ENCODE measurements around the gene ANKS6.
A peak's percentile ranks its signal among the peaks of the same experiment; 100 is the strongest.

Gene ANKS6

DNA sequence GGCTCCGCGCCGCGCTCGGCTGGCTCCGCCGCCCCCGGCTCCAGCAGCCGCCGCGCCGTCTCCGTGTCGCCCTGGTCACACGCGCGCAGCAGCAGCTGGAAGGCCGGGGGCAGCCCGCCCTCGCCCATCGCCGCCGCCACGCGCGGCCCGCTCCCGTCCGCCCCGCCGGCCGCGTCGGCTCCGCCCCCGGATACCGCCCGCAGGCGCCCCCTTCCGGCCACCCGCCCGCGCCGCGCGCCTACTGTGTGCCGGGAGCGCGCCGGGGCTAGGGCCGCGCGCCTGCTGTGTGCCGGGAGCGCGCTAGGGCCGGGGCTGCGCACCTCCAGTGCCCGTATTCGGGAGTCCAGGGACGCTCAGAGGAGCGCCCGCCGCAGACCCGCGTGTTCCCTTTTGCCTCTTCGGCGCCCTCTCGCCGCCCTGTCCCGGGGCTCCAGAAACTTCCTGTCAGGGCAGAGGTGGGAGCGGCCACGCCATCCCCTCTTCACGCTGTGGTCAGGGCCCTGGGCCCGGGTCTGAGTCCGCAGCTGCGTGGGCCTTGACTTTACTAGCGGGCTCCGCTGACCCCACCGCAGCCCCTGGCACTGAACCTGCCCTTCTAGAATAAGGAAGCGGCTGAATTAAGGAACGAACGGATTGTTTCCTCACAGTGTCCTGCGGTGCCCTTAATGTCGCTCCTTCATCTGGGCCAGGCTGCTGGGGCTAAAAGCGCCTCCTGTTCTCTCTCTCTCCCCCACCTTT is at the start of gene ANKS6:
ANKS6 (minus strand) TSS at position 192 of the 738 bp plus-strand sequence; CDS start at position 128, 64 bp downstream.
- H3K4me3 ChIP-seq (ENCODE audit: low read depth, low read length): peak within 1 kb of the TSS; percentile 70
- TF ChIP-seq, protein P1, sequence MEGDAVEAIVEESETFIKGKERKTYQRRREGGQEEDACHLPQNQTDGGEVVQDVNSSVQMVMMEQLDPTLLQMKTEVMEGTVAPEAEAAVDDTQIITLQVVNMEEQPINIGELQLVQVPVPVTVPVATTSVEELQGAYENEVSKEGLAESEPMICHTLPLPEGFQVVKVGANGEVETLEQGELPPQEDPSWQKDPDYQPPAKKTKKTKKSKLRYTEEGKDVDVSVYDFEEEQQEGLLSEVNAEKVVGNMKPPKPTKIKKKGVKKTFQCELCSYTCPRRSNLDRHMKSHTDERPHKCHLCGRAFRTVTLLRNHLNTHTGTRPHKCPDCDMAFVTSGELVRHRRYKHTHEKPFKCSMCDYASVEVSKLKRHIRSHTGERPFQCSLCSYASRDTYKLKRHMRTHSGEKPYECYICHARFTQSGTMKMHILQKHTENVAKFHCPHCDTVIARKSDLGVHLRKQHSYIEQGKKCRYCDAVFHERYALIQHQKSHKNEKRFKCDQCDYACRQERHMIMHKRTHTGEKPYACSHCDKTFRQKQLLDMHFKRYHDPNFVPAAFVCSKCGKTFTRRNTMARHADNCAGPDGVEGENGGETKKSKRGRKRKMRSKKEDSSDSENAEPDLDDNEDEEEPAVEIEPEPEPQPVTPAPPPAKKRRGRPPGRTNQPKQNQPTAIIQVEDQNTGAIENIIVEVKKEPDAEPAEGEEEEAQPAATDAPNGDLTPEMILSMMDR (IDR thresholded peaks at IDR 0.05; ENCODE audit: low read depth, low read length): no peak

DNA sequence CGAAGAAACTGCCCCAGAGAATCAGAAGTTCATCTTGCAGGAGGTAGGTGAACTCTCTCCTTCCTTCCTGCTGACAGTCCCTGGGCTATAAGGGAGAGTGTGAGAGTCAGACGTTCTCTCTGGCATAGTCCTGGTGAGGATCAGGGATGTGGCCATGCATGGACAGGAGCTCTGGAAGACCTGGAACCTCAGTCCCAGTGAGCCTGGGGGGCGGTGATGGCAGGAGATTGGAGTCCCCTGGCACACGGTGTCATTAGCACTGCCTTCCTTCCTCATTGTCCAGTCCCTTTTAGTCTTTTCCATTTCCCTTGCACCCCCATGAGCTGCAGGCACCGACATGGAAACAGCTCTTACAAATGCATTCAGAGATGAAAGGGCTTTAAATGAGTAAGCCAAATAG is 49.7 kb upstream of the ANKS6 start:
- no peak overlapping the region for H3K4me3 ChIP-seq (ENCODE audit: low read depth, low read length)
- TF ChIP-seq, protein P1 (IDR thresholded peaks at IDR 0.05; ENCODE audit: low read depth, low read length): no peak

DNA sequence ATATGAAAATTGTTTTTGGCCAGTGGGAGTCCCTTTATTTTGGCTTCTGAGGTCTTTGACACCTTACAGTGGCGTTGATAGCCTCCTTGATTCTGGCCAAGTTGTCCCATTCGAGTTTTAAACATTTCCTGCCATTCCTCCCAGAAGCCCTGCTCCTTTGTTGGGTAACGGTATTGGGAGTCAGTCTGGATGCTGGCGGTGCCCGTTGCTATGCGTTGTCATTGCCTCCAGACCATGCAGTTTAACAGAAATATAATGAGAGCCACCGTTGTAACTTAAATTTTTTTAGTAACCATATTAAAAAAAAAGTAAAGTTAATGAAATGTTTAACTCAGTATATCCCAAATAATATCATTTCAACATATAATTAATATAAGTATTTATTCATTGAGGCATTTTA is 46.2 kb upstream of the ANKS6 start:
- TF ChIP-seq, protein P1 (IDR thresholded peaks at IDR 0.05; ENCODE audit: low read depth, low read length): no peak
- H3K4me3 ChIP-seq (ENCODE audit: low read depth, low read length): no peak overlapping the region

DNA sequence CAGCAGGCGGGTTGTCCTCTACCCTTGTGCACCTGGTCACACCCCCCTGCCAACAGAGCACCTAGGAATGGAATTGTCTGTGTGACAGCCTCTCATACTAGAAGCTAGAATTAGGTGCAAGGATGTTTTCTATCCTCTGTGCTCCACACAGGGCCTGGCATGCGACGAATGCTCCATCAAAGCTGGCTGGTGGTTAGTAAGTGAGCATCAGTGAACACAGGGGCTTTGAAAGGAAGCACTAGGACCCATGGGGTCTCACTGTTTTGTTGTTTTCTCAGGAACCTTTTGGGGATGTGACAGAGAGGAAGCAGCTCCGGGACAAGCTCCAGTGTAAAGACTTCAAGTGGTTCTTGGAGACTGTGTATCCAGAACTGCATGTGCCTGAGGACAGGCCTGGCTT is 43.4 kb upstream of the ANKS6 start:
- TF ChIP-seq, protein P1 (IDR thresholded peaks at IDR 0.05; ENCODE audit: low read depth, low read length): no peak
- no peak overlapping the region for H3K4me3 ChIP-seq (ENCODE audit: low read depth, low read length)

DNA sequence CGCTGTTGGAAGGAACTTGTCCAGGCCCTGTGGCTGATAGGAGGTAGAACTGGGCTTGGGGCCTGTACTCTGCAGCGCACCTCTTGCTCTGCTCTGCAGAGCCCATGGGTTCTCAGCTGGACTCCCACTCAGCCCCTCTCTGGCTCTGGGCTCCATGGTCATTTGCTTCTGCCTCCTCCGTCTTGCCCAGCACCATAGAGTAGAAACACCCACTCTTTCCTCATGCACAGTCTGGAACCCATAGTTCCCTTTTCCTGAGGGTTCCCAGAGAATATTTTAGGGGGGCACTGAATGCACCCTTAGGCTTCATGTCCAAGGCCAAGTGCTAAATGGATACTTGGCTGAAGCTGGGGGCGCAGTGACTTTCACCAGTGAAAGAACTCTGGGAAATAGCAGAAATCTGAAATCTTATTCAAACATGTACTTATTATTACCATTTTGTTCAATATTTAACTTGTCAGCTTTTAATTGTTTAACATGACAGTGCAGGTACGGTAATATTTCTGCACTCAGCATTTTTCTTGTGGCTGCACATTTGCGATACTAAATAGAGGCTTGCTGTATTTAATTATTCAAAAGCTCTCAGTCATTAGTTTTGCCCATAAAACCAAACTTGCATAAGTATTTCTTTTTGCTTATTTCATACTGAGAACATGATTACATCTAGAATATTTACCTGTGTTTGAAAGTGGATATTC is 42.7 kb upstream of the ANKS6 start:
- TF ChIP-seq, protein P1 (IDR thresholded peaks at IDR 0.05; ENCODE audit: low read depth, low read length): no peak
- no peak overlapping the region for H3K4me3 ChIP-seq (ENCODE audit: low read depth, low read length)

DNA sequence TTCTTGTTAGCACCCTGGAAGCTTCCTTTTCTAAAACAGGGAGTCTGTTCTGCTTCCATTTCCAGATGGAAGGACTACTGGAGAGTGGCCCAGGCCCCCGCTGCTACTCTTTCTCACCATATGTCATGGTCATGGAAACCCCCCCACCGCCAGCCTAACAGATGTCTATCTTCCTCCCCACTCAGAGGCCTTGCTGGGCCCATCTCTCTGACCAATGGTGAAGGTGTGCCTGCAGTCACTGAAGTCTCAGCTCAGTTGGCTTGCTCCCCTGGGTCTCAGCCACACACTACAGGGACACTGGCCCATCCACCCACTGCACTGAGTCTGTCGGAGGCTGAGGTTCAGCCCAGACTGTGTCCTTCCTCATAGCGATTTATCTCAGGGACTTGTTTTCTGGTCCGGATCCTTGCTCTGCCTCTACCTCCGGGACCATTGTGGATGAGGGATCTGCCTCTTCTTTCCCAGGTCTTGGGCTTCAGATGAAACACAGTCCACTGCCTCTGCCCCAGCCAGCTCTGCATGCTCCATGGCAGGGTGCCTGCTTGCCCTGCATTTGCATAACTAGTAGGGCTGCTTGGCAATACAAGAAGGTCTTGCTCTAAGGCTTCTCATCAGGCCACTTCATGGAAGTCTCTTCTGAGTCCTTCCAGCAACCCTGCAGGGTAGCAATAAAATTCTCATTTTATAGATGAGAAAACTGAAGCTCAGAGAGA is 42.0 kb upstream of the ANKS6 start:
- no peak overlapping the region for H3K4me3 ChIP-seq (ENCODE audit: low read depth, low read length)
- TF ChIP-seq, protein P1 (IDR thresholded peaks at IDR 0.05; ENCODE audit: low read depth, low read length): no peak
